Thyroid gland (tissue), 4 donors: ENCODE measurements around the gene PTPRN2. TPM values are rescaled to one million over a fixed set of nuclear protein-coding genes. Genes with fewer than 3 reads are reported as not detected.

Experiments used
- DNase-seq, 2 donors: peaks; one replicate each; pipeline ENCODE4 v3.0.0-alpha.2; 2019
- H3K27ac ChIP-seq, 3 donors: fragments of 200-600 bp; sonication (generic); 1 replicate in 2 of 3; 2 replicates in 1 of 3; pipeline ENCODE4 v1.5.1; 2016 to 2019; ENCODE audit warnings: mild to moderate bottlenecking in 1 of 3, moderate library complexity in 1 of 3
- H3K27me3 ChIP-seq: fragments of 200-600 bp; sonication (generic); one replicate; pipeline ENCODE4 v1.5.1; 2019
- H3K36me3 ChIP-seq, 2 donors: fragments of 200-600 bp; sonication (generic); one replicate each; pipeline ENCODE4 v1.5.1; 2016 to 2019
- H3K4me1 ChIP-seq, 2 donors: fragments of 200-600 bp; sonication (generic); one replicate each; pipeline ENCODE4 v1.5.1; 2017 to 2019
- H3K4me3 ChIP-seq, 3 donors: fragments of 200-600 bp; sonication (generic); replicated peaks in 1 of 3; 1 replicate in 2 of 3; 2 replicates in 1 of 3; pipeline ENCODE4 v1.5.1; 2016; ENCODE audit warnings: mild to moderate bottlenecking in 1 of 3
- H3K9me3 ChIP-seq: fragments of 200-600 bp; sonication (generic); one replicate; pipeline ENCODE4 v1.5.1; 2017
- CTCF ChIP-seq, 6 experiments: fragments of 200-600 bp in 3 of 6; fragments of 450-650 bp in 3 of 6; sonication (generic) in 3 of 6; IDR thresholded peaks; one replicate each; pipeline ENCODE4 v1.5.1; 2016 to 2019; ENCODE audit warnings: antibody characterized with exemption in 6 of 6, mild to moderate bottlenecking in 2 of 6, inconsistent platforms in 1 of 6, moderate library complexity in 1 of 6
- POLR2A ChIP-seq, 2 donors: fragments of 450-650 bp; IDR thresholded peaks; one replicate each; pipeline ENCODE4 v1.6.1; 2017; ENCODE audit warnings: antibody characterized with exemption in 2 of 2, mild to moderate bottlenecking in 2 of 2, moderate library complexity in 1 of 2
- WGBS, 2 donors: methylation state at CpG; one replicate each; pipeline ENCODE4 v1.1.5; 2017; 5-methylcytosine and 5-hydroxymethylcytosine counted together
- intact Hi-C: fragments of 100-400 bp; cut with DNase I; formaldehyde crosslinking; loops from one replicate; pipeline ENCODE4 v1.15.1; 2023
- total RNA-seq, 4 donors: library from RNA; depleted of rRNA; stranded (reverse); fragments of >200 nt; gene quantifications; one replicate each; pipeline ENCODE4 v1.2.3, GENCODE V29; 2016

Gene PTPRN2
- total RNA-seq, 4 donors from 2014 or later, result 4.2 to 9.9 (median 7.7) TPM

DNA sequence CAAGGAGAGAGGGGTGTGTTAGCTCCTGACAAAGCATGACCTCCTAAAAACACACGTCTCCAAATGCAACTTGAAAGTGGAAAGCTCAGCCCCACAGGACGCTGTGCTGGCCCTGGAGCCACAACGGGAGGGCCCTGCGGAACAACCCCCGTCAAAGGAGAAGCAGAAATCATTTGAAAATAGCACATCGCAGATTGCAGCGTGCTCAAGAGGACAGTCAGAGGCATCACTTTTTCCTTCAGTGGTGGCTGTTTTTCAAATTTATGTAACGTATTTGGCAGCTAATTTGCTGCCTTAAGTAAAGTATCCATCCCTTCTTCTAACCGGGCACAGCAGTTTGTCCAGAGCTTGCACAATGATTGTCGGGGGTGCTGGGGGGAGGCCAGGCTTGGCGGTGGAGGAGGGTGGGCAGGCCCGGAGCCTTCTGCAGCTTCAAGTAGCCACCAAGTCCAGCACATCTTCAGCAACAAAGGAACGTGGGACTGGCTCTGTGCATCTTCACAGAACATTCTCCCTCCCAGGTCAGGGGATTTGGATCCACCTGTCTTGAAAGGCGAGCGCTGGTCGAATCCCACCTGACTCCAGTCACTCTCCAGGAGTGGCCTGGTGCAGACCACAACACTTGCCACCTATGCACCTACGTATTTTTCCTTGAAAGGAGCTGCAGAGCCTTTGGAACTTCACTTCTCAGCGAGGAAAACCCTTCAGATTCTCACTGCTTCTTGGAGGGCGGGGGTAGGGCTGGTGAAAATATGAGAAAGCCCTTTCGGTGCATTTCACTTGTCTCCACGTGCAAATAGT is 904.5 kb downstream of the PTPRN2 start:
- 29 to 30% methylated on average over 21 of the region's 21 CpGs for WGBS, 2 donors
- Histone ChIP-seq H3K27ac (no peak overlapping the region), H3K27me3 (peaks cover 20% of the 10 kb centered on the region), H3K9me3 (no peaks in the 10 kb centered on the region), H3K4me3 (no peak overlapping the region), H3K36me3 (no peaks in the 10 kb centered on the region), H3K4me1 (peaks cover 0 to 21% of the 10 kb centered on the region in 2 donors)
- intact Hi-C loops, result no loop called here
- no peak for TF ChIP-seq POLR2A (IDR thresholded peaks at IDR 0.05)
- TF ChIP-seq CTCF (IDR thresholded peaks at IDR 0.05), result no peak
- DNase-seq, result no peak

DNA sequence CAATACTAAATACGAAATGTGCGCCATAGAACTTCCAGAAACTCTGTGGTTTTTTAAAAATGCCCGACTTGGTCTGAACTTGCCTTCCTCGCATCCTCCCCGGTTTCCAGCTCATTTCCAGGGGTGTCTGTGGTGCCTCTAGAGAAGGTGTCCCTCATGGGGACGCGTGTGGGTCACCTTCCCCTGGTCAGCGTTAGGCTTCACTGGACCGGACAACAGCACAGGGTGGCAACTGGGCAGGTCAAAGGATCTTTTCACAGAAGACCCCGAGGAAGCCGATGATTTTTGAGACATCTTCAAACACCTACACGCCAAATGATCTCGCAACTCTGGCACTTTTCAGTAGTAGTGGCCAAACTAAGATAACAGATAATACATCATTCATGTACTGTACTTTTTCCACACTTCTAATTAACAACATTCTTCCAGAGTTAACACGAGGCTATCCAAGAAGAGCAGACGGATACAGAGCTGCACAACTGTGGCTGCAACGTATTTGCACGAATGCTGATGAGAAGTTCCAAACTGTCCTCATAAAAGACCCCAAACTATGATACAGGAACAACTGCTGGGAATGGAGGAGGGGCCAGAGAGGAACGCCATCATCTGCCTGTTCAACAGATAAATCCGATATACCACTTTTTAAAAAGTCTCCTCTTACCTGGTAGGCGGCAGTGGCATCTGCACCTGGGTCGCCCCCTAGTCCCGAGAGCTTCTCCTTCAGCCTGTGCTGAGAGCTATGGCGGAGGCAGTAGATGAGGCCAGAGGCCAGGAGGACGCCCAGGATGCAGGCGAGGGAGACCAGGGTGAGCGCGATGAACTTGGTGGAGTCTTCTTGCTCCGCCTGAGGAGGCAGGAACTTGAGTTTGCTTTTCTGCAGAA is 905.3 kb downstream of the PTPRN2 start:
- Histone ChIP-seq H3K27ac (no peak overlapping the region), H3K36me3 (no peaks in the 10 kb centered on the region), H3K4me3 (no peak overlapping the region), H3K27me3 (peaks cover 20% of the 10 kb centered on the region), H3K4me1 (peaks cover 0 to 21% of the 10 kb centered on the region in 2 donors), H3K9me3 (no peaks in the 10 kb centered on the region)
- no peak for DNase-seq
- TF ChIP-seq POLR2A (IDR thresholded peaks at IDR 0.05) (no peak), CTCF (IDR thresholded peaks at IDR 0.05) (no peak)
- WGBS, 2 donors, result 48 to 63% methylated on average over 28 of the region's 28 CpGs
- intact Hi-C loops, result no loop called here

- peaks cover 8% of the 10 kb centered on the region for H3K27me3 ChIP-seq
- H3K9me3 ChIP-seq, result no peaks in the 10 kb centered on the region
- no peak overlapping the region for H3K4me3 ChIP-seq
- H3K36me3 ChIP-seq, result no peaks in the 10 kb centered on the region
- peaks cover 0 to 8% of the 10 kb centered on the region in 2 donors for H3K4me1 ChIP-seq
- WGBS, 2 donors, result 50 to 66% methylated on average over 8 to 9 of the region's 9 CpGs
- no peak for DNase-seq
- intact Hi-C loops, result no loop called here
- no peak for TF ChIP-seq POLR2A (IDR thresholded peaks at IDR 0.05)
- no peak for TF ChIP-seq CTCF (IDR thresholded peaks at IDR 0.05)
- no peak overlapping the region for H3K27ac ChIP-seq
Measured at GRCh38 chr7:157679607-157680006, 908.0 kb downstream of the PTPRN2 start.

DNA sequence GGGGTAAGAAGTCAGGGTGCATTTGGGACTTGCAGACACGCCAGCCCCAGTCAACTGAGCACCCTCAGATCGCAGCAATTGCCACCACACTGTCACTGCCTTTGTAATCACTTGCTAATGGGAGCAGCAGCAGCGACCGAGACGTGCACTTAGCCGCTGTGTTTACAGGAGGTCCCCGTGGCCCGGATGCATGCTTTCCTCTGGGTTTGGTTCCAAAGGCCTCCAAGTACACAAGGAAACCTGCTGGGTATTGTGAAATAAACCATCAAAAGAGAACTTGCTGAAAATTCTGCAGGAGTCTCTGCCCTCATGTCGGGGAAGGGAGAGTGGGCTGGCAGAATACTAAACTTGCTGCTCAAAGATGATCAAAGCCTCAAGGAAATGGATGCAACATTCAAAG is 909.1 kb downstream of the PTPRN2 start:
- no peak for TF ChIP-seq CTCF (IDR thresholded peaks at IDR 0.05)
- no peak for TF ChIP-seq POLR2A (IDR thresholded peaks at IDR 0.05)

More for the DNA sequence above, 909.1 kb downstream of the PTPRN2 start:
- WGBS, 2 donors, result 21 to 42% methylated on average over 2 to 9 of the region's 9 CpGs
- intact Hi-C loops, result no loop called here
- Histone ChIP-seq H3K4me1 (no peaks in the 10 kb centered on the region), H3K4me3 (no peak overlapping the region), H3K27ac (no peak overlapping the region), H3K9me3 (no peaks in the 10 kb centered on the region), H3K36me3 (no peaks in the 10 kb centered on the region), H3K27me3 (no peaks in the 10 kb centered on the region)
- DNase-seq, result peak in 1 of 2 donors; percentile 0
